CD14-positive monocyte (primary cell): ENCODE measurements around the gene ABT1. TPM values are rescaled to one million over a fixed set of nuclear protein-coding genes. Genes with fewer than 3 reads are reported as not detected.

ENCODE experiments used
- DNase-seq, 3 donors: peaks; one replicate each; pipeline ENCODE4 v3.0.0-alpha.2; 2011 to 2022
- H2AFZ ChIP-seq: 2 replicates; pipeline ENCODE4 v1.6.0; 2012; ENCODE audit warnings: mild to moderate bottlenecking, low read depth, low read length, inconsistent platforms; ENCODE audit not compliant: insufficient read depth, poor library complexity, severe bottlenecking
- H3K27ac ChIP-seq, 2 donors: 1 replicate in 1 of 2; 2 replicates in 1 of 2; pipeline ENCODE4 v1.5.1; 2012 to 2013; ENCODE audit warnings: low read length in 2 of 2, control low read depth in 1 of 2, inconsistent platforms in 1 of 2, low read depth in 1 of 2, mild to moderate bottlenecking in 1 of 2
- H3K27me3 ChIP-seq, 2 donors: one replicate each; pipeline versions ENCODE4 v1.6.0 to v1.6.1; 2011 to 2013; ENCODE audit warnings: low read length in 2 of 2; ENCODE audit not compliant: control insufficient read depth in 2 of 2, insufficient read depth in 2 of 2
- H3K36me3 ChIP-seq, 2 donors: replicated peaks in 1 of 2; 1 replicate in 1 of 2; 2 replicates in 1 of 2; pipeline versions ENCODE4 v1.5.1 to v1.6.1; 2012 to 2013; ENCODE audit warnings: low read length in 2 of 2, control low read depth in 1 of 2, inconsistent platforms in 1 of 2, mild to moderate bottlenecking in 1 of 2; ENCODE audit not compliant: insufficient read depth in 2 of 2, control insufficient read depth in 1 of 2
- H3K4me1 ChIP-seq, 2 donors: 1 replicate in 1 of 2; 2 replicates in 1 of 2; pipeline versions ENCODE4 v1.5.1 to v1.6.1; 2012 to 2013; ENCODE audit warnings: low read length in 2 of 2, control low read depth in 1 of 2, inconsistent platforms in 1 of 2, mild to moderate bottlenecking in 1 of 2, moderate library complexity in 1 of 2; ENCODE audit not compliant: insufficient read depth in 2 of 2, control insufficient read depth in 1 of 2
- H3K4me2 ChIP-seq: replicated peaks from 2 replicates; pipeline ENCODE3; 2012; ENCODE audit warnings: low read length, moderate library complexity, mild to moderate bottlenecking; ENCODE audit not compliant: poor library complexity, severe bottlenecking; ENCODE audit errors: extremely low read depth
- H3K4me3 ChIP-seq, 3 experiments: fragments of 200-600 bp in 1 of 3; sonication (generic) in 1 of 3; replicated peaks in 1 of 3; 1 replicate in 2 of 3; 2 replicates in 1 of 3; pipeline ENCODE4 v1.5.1; 2011 to 2013; ENCODE audit warnings: low read length in 3 of 3, mild to moderate bottlenecking in 3 of 3, control low read depth in 2 of 3, low read depth in 2 of 3, inconsistent platforms in 1 of 3, moderate library complexity in 1 of 3
- H3K79me2 ChIP-seq: 2 replicates; pipeline ENCODE4 v1.6.0; 2012; ENCODE audit warnings: mild to moderate bottlenecking, control low read depth, inconsistent platforms, low read length, moderate library complexity; ENCODE audit not compliant: insufficient read depth
- H3K9ac ChIP-seq: 2 replicates; pipeline ENCODE4 v1.6.0; 2017; ENCODE audit warnings: low read length, mild to moderate bottlenecking; ENCODE audit not compliant: insufficient read depth, poor library complexity, severe bottlenecking
- H3K9me3 ChIP-seq, 2 donors: replicated peaks in 1 of 2; 1 replicate in 1 of 2; 2 replicates in 1 of 2; pipeline versions ENCODE4 v1.5.1 to v1.6.1; 2012 to 2013; ENCODE audit warnings: low read length in 2 of 2, control low read depth in 1 of 2; ENCODE audit not compliant: control insufficient read depth in 1 of 2, insufficient read depth in 1 of 2
- H4K20me1 ChIP-seq: 2 replicates; pipeline ENCODE4 v1.6.0; 2012; ENCODE audit warnings: mild to moderate bottlenecking, low read length, control low read depth, moderate library complexity; ENCODE audit not compliant: insufficient read depth
- H3K27ac Mint-ChIP-seq, 7 donors: one replicate each; pipeline ENCODE4 v1.8.0; 2020; ENCODE audit warnings: mild to moderate bottlenecking in 7 of 7, mixed read lengths in 7 of 7, moderate library complexity in 6 of 7, inconsistent platforms in 2 of 7
- H3K27me3 Mint-ChIP-seq, 3 donors: one replicate each; pipeline ENCODE4 v1.8.0; 2021 to 2022; ENCODE audit warnings: low read depth in 3 of 3, mild to moderate bottlenecking in 3 of 3, mixed read lengths in 3 of 3, moderate library complexity in 3 of 3, inconsistent platforms in 1 of 3
- H3K36me3 Mint-ChIP-seq, 2 donors: one replicate each; pipeline ENCODE4 v1.8.0; 2020; ENCODE audit warnings: mixed read lengths in 2 of 2, inconsistent platforms in 1 of 2, mild to moderate bottlenecking in 1 of 2
- H3K4me1 Mint-ChIP-seq: one replicate; pipeline ENCODE4 v1.8.0; 2020; ENCODE audit warnings: mild to moderate bottlenecking, mixed read lengths
- H3K4me3 Mint-ChIP-seq, 2 donors: one replicate each; pipeline ENCODE4 v1.8.0; 2020; ENCODE audit warnings: mild to moderate bottlenecking in 2 of 2, mixed read lengths in 2 of 2, moderate library complexity in 1 of 2
- H3K9me3 Mint-ChIP-seq, 7 donors: one replicate each; pipeline ENCODE4 v1.8.0; 2020 to 2022; ENCODE audit warnings: mixed read lengths in 7 of 7, mild to moderate bottlenecking in 6 of 7, moderate library complexity in 6 of 7, inconsistent platforms in 2 of 7
- CTCF ChIP-seq: fragments of 200-600 bp; IDR thresholded peaks from one replicate; pipeline ENCODE4 v1.8.0; 2022; ENCODE audit warnings: antibody characterized with exemption, mild to moderate bottlenecking
- WGBS: methylation state at CpG from one replicate; pipeline ENCODE4 v1.1.5; 2013; ENCODE audit warnings: missing lambda C conversion rate; ENCODE audit not compliant: insufficient coverage; 5-methylcytosine and 5-hydroxymethylcytosine counted together
- intact Hi-C, 2 donors: fragments of 100-400 bp; cut with micrococcal nuclease; formaldehyde crosslinking; loops; one replicate each; pipeline versions ENCODE4 v1.15.0 to v1.15.1; 2023
- polyA plus RNA-seq, 3 donors: library from polyadenylated mRNA; depleted of rRNA in 1 of 3; unstranded in 2 of 3; stranded (reverse) in 1 of 3; fragments of 300-500 nt in 2 of 3; fragments of >200 nt in 1 of 3; fragmentation: Illumina TruSeq in 2 of 3; gene quantifications; 1 replicate in 2 of 3; 2 replicates in 1 of 3; pipeline ENCODE4 v1.2.3, GENCODE V29; 2012 to 2021

ABT1 gene
- polyA plus RNA-seq, 3 donors = 11.6 to 40.6 (median 31.7) TPM

DNA sequence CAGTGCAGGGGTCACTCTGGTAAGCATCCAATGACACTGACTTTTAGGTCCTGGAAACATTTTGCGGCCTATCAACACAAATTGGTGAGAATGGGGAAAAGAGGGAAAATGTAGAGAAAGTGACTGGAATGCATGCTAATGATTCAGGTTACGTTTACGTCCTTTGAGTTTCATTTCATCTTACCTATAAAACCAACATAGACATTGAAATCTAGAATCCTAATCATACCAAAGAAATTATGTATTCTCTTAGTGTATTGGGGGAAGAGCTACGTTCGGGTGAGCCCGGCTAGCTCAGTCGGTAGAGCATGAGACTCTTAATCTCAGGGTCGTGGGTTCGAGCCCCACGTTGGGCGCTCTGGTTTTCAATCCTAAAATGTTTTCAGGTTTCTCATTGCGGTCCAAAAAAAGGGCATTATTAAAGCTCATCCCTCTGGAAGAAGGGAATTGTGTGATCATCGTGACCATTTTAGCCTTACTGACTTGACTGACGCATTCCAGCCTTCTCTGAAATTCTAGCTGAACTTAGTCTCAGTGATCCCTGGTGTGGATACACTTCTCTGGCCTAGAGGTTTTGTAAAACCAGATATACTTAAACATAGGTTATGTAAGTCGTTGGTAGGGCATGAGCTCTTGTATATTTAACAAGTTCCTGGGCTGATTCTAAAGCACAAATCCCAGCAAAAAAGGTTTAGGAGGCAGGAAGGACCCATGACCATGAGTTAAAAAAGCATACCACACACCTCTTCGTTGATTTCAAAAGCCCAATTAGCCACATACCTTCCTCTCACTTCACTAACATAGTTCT, 40.3 kb upstream of the ABT1 start:
- peaks cover 0 to 2% (median 0%) of the 10 kb centered on the region in 7 donors for H3K9me3 Mint-ChIP-seq
- H3K36me3 ChIP-seq = no peaks in the 10 kb centered on the region
- no peak overlapping the region for H3K9ac ChIP-seq
- H3K4me3 ChIP-seq = no peak overlapping the region
- H3K9me3 ChIP-seq = no peaks in the 10 kb centered on the region
- H4K20me1 ChIP-seq = no peaks in the 10 kb centered on the region
- WGBS = 60% methylated on average over 11 of the region's 16 CpGs
- H2AFZ ChIP-seq = no peak overlapping the region
- no peak overlapping the region for H3K4me2 ChIP-seq
- peaks cover 27 to 29% of the 10 kb centered on the region in 2 donors for H3K4me1 ChIP-seq
- intact Hi-C loops = loop anchor here in 1 of 2 donors (10.0 kb wide), 2 partner anchors 222 to 1198 kb away; no protein-coding TSS in a partner anchor
- H3K27ac Mint-ChIP-seq = no peak overlapping the region
- H3K4me3 Mint-ChIP-seq = no peak overlapping the region
- peaks cover 0 to 5% (median 0%) of the 10 kb centered on the region in 3 donors for H3K27me3 Mint-ChIP-seq
- H3K79me2 ChIP-seq = no peaks in the 10 kb centered on the region
- peaks cover 0 to 2% of the 10 kb centered on the region in 2 donors for H3K27me3 ChIP-seq
- H3K4me1 Mint-ChIP-seq = peaks cover 3% of the 10 kb centered on the region
- no peak for DNase-seq
- H3K27ac ChIP-seq = no peak overlapping the region
- no peak for TF ChIP-seq CTCF
- H3K36me3 Mint-ChIP-seq = no peaks in the 10 kb centered on the region

GRCh38 chr6:26561533-26562466, 35.0 kb upstream of the ABT1 start:
- intact Hi-C loops = no loop called here
- Mint-ChIP-seq H3K36me3 (no peaks in the 10 kb centered on the region), H3K4me1 (no peaks in the 10 kb centered on the region), H3K4me3 (no peak overlapping the region), H3K9me3 (peaks cover 0 to 4% (median 0%) of the 10 kb centered on the region in 7 donors), H3K27me3 (peaks cover 1 to 2% (median 1%) of the 10 kb centered on the region in 3 donors), H3K27ac (no peak overlapping the region)
- Histone ChIP-seq H3K27me3 (peaks cover 0 to 2% of the 10 kb centered on the region in 2 donors), H3K9me3 (no peaks in the 10 kb centered on the region), H3K79me2 (no peaks in the 10 kb centered on the region), H3K4me3 (no peak overlapping the region), H2AFZ (no peak overlapping the region), H3K27ac (no peak overlapping the region), H3K36me3 (no peaks in the 10 kb centered on the region), H3K4me1 (no peaks in the 10 kb centered on the region), H3K4me2 (no peak overlapping the region), H3K9ac (no peak overlapping the region), H4K20me1 (no peaks in the 10 kb centered on the region)
- no peak for DNase-seq
- 95% methylated on average over 4 of the region's 17 CpGs for WGBS
- TF ChIP-seq CTCF = no peak
